Loucy (cell line): ENCODE data around the gene GRK2.

Experiments used
- H2AFZ ChIP-seq: fragments of 200-600 bp; sonication (generic); 2 replicates; pipeline ENCODE4 v1.6.0; 2016; ENCODE audit warnings: antibody characterized with exemption, mild to moderate bottlenecking, low read length, moderate library complexity
- H3F3A ChIP-seq: fragments of 200-600 bp; 2 replicates; pipeline ENCODE4 v1.6.0; 2016; ENCODE audit warnings: antibody characterized with exemption, low read depth, mild to moderate bottlenecking
- H3K27me3 ChIP-seq: fragments of 200-600 bp; sonication (generic); 2 replicates; pipeline ENCODE4 v1.6.1; 2014; ENCODE audit warnings: low read length, mild to moderate bottlenecking; ENCODE audit not compliant: insufficient read depth, poor library complexity, severe bottlenecking
- H3K36me3 ChIP-seq: fragments of 200-600 bp; sonication (generic); 2 replicates; pipeline ENCODE4 v1.6.1; 2016; ENCODE audit warnings: low read length; ENCODE audit not compliant: insufficient read depth
- H3K4me1 ChIP-seq: fragments of 200-600 bp; sonication (generic); 2 replicates; pipeline ENCODE4 v1.5.1; 2014; ENCODE audit warnings: low read length, mild to moderate bottlenecking; ENCODE audit not compliant: insufficient read depth, poor library complexity, severe bottlenecking
- H3K4me2 ChIP-seq: fragments of 200-600 bp; sonication (generic); 2 replicates; pipeline ENCODE4 v1.6.0; 2014; ENCODE audit warnings: antibody characterized with exemption, low read length, low read depth, mild to moderate bottlenecking; ENCODE audit not compliant: poor library complexity, severe bottlenecking
- H3K4me3 ChIP-seq: fragments of 200-600 bp; sonication (generic); 2 replicates; pipeline ENCODE4 v1.5.1; 2014; ENCODE audit warnings: low read length, mild to moderate bottlenecking, mixed read lengths; ENCODE audit not compliant: poor library complexity, severe bottlenecking
- H3K79me2 ChIP-seq: fragments of 200-600 bp; sonication (generic); 2 replicates; pipeline ENCODE4 v1.6.1; 2014; ENCODE audit warnings: low read length; ENCODE audit not compliant: insufficient read depth
- H3K9ac ChIP-seq: fragments of 200-600 bp; sonication (generic); 2 replicates; pipeline ENCODE4 v1.6.0; 2014; ENCODE audit warnings: mild to moderate bottlenecking, low read depth, low read length, moderate library complexity; ENCODE audit not compliant: poor library complexity, severe bottlenecking
- H3K9me2 ChIP-seq: fragments of 200-600 bp; sonication (generic); replicated peaks from 2 replicates; pipeline ENCODE4 v1.6.1; 2016; ENCODE audit warnings: low read depth, low read length, mixed read lengths
- H3K9me3 ChIP-seq: fragments of 200-600 bp; sonication (generic); 2 replicates; pipeline ENCODE4 v1.6.1; 2014; ENCODE audit warnings: mild to moderate bottlenecking, antibody characterized with exemption, low read length, low read depth; ENCODE audit not compliant: insufficient read depth
- H4K20me1 ChIP-seq: fragments of 200-600 bp; sonication (generic); 2 replicates; pipeline ENCODE4 v1.6.0; 2014; ENCODE audit warnings: antibody characterized with exemption, low read length, mild to moderate bottlenecking; ENCODE audit not compliant: insufficient read depth, poor library complexity, severe bottlenecking
- EZH2phosphoT487 ChIP-seq: fragments of 200-600 bp; IDR thresholded peaks from 2 replicates; pipeline ENCODE4 v1.6.1; 2018; ENCODE audit warnings: antibody characterized with exemption, mild to moderate bottlenecking, moderate library complexity, borderline replicate concordance
- TF ChIP-seq, protein P1 (sequence below): fragments of 200-600 bp; sonication (generic); conservative IDR thresholded peaks from 2 replicates; pipeline ENCODE4 v1.5.1; 2014; ENCODE audit warnings: mild to moderate bottlenecking, antibody characterized with exemption, low read length

GRK2 gene

DNA sequence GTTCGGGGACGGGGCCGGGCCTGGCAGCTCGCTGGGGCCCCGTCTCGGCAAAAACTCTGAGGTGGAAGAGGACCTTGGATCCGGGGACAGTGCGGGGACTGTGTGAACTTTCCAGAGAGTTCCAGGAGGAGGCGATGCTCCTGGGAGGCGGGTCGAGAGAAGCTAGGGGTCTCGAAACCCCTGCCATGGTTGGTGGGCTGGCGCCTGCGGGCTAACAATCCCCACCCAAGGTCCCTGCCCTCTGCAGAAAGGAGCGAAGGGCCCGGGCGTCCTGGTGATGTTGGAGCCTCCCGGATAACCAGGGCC lies 4.7 kb upstream of the GRK2 start:
- no peak for TF ChIP-seq EZH2phosphoT487
- TF ChIP-seq, protein P1, sequence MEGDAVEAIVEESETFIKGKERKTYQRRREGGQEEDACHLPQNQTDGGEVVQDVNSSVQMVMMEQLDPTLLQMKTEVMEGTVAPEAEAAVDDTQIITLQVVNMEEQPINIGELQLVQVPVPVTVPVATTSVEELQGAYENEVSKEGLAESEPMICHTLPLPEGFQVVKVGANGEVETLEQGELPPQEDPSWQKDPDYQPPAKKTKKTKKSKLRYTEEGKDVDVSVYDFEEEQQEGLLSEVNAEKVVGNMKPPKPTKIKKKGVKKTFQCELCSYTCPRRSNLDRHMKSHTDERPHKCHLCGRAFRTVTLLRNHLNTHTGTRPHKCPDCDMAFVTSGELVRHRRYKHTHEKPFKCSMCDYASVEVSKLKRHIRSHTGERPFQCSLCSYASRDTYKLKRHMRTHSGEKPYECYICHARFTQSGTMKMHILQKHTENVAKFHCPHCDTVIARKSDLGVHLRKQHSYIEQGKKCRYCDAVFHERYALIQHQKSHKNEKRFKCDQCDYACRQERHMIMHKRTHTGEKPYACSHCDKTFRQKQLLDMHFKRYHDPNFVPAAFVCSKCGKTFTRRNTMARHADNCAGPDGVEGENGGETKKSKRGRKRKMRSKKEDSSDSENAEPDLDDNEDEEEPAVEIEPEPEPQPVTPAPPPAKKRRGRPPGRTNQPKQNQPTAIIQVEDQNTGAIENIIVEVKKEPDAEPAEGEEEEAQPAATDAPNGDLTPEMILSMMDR = no peak
- peaks cover 7% of the 10 kb centered on the region; the same call in 1 of the 2 replicates for H3K36me3 ChIP-seq
- no peak overlapping the region for H3K4me2 ChIP-seq
- H3F3A ChIP-seq = peaks cover 11% of the 10 kb centered on the region; the same call in 1 of the 2 replicates
- H3K9me3 ChIP-seq = no peaks in the 10 kb centered on the region
- no peaks in the 10 kb centered on the region for H3K27me3 ChIP-seq
- peaks cover 1% of the 10 kb centered on the region for H3K79me2 ChIP-seq
- H2AFZ ChIP-seq = no peak overlapping the region
- no peak overlapping the region for H3K4me3 ChIP-seq
- H4K20me1 ChIP-seq = no peaks in the 10 kb centered on the region
- no peaks in the 10 kb centered on the region for H3K9me2 ChIP-seq
- peaks cover 13% of the 10 kb centered on the region for H3K4me1 ChIP-seq
- H3K9ac ChIP-seq = no peak overlapping the region

DNA sequence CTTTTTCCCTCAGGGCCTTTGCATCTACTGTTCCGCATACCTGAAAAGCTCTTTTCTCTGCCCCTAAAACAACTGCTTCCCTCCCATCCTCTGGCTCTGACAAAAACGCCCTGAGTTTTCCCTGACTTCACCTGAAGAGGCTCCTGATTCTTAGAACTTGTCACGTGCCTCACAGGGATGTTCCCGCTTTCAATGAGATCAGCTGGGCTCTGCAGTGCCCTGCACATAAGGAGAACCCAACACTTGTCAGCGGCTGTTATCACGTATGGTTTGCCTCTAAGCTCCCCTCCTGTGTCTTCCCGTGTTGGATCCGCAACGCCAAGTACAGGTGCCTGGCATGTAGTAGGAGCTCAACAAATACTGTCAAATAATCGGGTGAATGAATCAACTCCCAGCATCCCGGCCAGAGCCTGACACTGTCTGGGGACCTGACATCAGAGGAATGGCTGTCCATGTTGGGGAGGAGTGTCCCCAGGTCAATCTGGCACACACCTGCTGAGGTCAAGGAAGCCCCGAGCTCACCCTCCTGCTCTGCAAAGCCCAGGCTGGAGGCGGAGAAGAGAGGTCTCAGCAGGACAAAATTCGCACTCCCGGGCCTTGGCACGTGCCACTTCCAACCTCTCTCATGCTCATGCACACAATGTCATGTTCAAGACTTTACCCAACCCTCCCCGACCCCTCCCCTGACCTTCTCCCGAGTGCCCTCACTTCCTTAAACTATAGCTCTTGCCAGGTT lies 4.2 kb upstream of the GRK2 start:
- Histone ChIP-seq H3F3A (peaks cover 7% of the 10 kb centered on the region; the same call in 1 of the 2 replicates), H3K4me2 (peak overlapping the region; percentile 66), H3K36me3 (peaks cover 2% of the 10 kb centered on the region; the same call in 1 of the 2 replicates), H3K79me2 (peaks cover 6% of the 10 kb centered on the region), H2AFZ (peak overlapping the region; percentile 59), H3K27me3 (no peaks in the 10 kb centered on the region), H3K9me3 (no peaks in the 10 kb centered on the region), H3K9me2 (no peaks in the 10 kb centered on the region), H4K20me1 (no peaks in the 10 kb centered on the region), H3K4me1 (peaks cover 13% of the 10 kb centered on the region), H3K9ac (peak overlapping the region; percentile 63), H3K4me3 (peak overlapping the region; percentile 27)
- TF ChIP-seq, protein P1 = no peak
- TF ChIP-seq EZH2phosphoT487 = no peak

DNA sequence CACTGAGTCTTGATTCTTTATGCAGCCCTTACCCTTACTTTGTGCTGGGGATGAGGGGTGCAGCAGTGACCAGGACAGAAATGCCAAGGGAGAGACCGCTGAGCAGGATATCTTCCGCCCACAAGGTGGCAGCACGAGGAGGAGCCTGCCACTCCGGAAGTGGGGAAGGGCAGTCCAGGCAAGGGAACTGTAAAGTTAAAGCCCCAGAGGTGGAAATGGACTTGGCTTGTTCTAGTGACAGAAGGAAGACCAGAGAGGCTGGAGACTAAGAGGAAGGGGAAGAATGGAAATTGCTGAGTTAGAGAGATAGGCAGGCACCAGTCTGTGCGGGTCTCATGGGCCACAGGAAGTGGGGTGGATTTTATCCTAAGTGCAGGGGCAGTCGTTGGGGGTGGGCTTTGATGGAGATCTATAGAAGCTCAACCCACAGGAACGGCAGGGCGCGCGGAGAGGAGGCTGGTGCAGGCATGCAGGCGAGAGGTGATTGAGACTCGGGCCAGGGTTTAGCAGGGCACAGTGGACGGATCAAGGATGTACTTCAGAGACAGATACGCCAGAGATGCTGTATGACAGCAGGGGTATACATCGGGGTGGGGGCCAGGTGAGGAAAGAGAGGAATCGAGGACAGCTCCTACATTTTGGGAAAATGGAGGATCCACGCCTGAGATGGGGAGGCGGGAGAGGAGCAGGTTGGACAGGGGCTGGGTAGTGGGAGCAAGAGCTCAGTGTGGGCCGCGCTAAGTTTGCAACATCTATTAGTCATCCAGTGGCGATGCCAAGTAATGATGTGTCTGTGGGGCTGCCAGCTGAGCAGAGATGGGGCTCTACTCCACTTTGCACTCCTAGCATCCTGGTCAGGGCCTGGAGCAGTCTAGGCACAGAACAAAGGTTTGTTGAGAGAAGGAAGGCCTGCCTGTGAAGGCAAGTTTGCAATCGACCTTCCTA lies 3.3 kb upstream of the GRK2 start:
- no peaks in the 10 kb centered on the region for H3K9me3 ChIP-seq
- H3K4me3 ChIP-seq = peak overlapping the region; percentile 59
- H3F3A ChIP-seq = 0 out of 2 replicates have a peak, but pooled peaks cover 2% of the 10 kb centered on the region
- H3K79me2 ChIP-seq = peaks cover 15% of the 10 kb centered on the region
- TF ChIP-seq EZH2phosphoT487 = no peak
- TF ChIP-seq, protein P1 = peak; percentile 95
- no peaks in the 10 kb centered on the region for H3K36me3 ChIP-seq
- H2AFZ ChIP-seq = peak overlapping the region; percentile 59
- peaks cover 16% of the 10 kb centered on the region for H3K4me1 ChIP-seq
- H3K9ac ChIP-seq = peak overlapping the region; percentile 63
- no peaks in the 10 kb centered on the region for H3K27me3 ChIP-seq
- peaks cover 9% of the 10 kb centered on the region for H4K20me1 ChIP-seq
- H3K9me2 ChIP-seq = no peaks in the 10 kb centered on the region
- H3K4me2 ChIP-seq = peak overlapping the region; percentile 66
